Suppressor macrophage (primary cell): ENCODE results near the gene IL10RA.

Experiments
- DNase-seq, 4 experiments: peaks; one replicate each; pipeline ENCODE4 v3.0.0-alpha.2; 2020 to 2022

IL10RA gene

GRCh38 chr11:118047749-118048148 lies 61.6 kb downstream of the IL10RA start:
- no peak for DNase-seq

DNA sequence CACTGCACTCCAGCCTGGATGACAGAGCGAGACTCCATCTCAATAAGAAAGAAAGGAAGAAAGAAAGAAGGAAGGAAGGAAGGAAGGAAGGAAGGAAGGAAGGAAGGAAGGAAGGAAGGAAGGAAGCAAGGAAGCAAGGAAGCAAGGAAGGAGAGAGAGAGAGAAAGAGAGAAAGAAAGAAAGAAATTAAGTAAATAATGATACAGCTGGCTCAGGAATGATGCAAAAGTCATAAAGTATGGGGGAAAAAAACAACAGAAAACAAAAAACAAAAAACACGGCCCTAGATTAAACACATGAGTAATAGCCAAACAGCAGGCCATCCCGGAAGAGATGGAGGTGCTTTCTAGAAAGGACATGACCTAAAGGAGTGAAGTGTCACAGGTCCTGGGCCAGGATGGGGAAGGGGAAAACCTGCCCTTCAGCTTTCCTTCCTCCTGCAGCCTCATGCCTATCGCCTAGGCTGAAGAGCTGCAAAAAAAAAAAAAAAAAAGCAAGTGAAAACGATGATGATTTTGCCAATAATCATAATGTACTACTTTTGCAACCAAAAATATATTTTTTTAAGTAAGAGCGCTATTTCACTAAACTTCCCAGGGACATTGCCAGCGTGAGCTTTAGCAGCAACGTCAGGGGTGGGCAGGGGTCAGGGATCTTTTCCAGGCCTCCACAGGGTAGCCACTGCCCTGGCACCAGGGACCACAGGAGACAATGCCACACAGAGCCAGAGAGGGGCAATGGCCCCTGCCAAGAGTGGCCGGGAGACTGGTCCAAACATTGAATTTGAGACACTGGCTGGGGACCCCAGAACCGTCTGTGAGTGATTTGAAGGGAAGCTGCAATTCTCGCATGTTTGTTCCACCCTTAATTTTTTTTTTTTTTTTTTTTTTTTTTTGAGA lies 62.5 kb downstream of the IL10RA start:
- no peak for DNase-seq

DNA sequence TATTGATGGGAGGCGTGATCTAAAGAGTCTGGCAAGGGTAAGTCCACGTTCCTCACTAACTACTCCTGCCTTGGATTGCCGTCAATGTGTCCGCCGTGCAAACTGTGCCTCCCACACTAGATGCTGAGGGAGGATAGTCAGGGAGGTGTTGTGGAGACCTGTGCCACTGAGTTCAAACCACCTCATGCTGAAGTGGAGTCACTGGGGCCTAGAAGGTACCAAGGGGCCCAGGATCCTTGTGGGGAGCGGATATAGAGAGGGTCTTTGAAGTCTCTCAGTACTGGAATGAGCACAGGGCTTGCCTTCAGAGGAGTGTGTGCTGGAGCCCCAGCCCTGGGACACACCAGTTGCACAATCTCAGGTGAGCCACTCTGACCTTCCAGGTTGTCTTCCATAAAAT lies 63.6 kb downstream of the IL10RA start:
- no peak for DNase-seq

DNA sequence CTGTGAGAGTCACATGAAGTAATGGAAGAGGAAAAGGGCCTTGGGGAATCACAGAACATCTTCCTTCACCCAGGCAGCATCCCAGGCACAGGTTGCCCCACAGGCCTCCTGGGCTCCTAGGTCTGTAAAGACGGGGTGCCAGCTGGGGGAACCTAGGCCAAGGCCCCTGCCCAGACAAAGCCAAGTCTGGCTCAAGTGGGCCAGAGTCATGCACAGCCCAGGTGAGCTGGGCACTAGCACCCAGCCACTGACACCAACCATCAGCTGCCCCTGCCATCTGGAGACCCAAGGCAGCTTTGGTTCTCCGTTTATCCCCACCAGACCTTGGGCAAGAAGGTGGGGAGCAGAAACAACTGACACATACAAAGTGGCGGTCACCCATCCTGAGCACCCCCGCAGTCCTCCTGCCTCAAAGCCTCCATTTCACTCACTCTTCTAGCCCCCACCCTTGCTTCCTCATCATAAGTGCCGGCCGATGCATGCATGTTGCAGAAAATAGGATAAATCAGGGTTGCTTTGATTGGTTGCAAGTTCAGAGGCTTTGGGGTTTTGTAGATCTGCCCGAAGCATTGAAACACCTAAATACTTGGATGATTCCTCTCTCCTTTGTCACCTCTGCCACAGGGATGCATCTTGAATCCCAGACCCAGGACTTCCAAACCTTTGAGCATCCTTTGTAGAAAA lies 64.2 kb downstream of the IL10RA start:
- DNase-seq = no peak
